ENCODE data around the gene PLXNA4. TPM values are rescaled to one million over a fixed set of nuclear protein-coding genes. Genes with fewer than 3 reads are reported as not detected.

Gene PLXNA4
- total and polyA plus RNA-seq, 2 donors (not counting 1 experiment from before 2014, with no cell fraction given): not detected

GRCh38 chr7:132228240-132228639, 348.0 kb downstream of the PLXNA4 start:
- H3K27me3 Mint-ChIP-seq: no peaks in the 10 kb centered on the region
- Histone ChIP-seq H3K9me3 (ENCODE audit: control extremely low read depth in 1 of 3, control insufficient read depth in 2 of 3, insufficient read depth in 1 of 3, low read length in 2 of 3) (peaks cover 0 to 3% (median 0%) of the 10 kb centered on the region in 3 donors), H3K4me3 (ENCODE audit: control extremely low read depth in 1 of 5, extremely low read depth in 1 of 5, insufficient read depth in 1 of 5, low read depth in 2 of 5, low read length in 4 of 5) (no peak overlapping the region), H3K36me3 (replicated peaks in 1 of 2; ENCODE audit: control extremely low read depth in 1 of 2, control insufficient read depth in 1 of 2, extremely low read depth in 1 of 2, insufficient read depth in 2 of 2, low read length in 1 of 2) (no peaks in the 10 kb centered on the region), H3K27me3 (replicated peaks in 1 of 4; ENCODE audit: control extremely low read depth in 1 of 4, control insufficient read depth in 3 of 4, insufficient read depth in 4 of 4, low read length in 3 of 4) (no peaks in the 10 kb centered on the region), H3K79me2 (ENCODE audit: control insufficient read depth, insufficient read depth, low read length) (no peaks in the 10 kb centered on the region), H4K20me1 (ENCODE audit: control insufficient read depth, insufficient read depth, low read length, poor library complexity, severe bottlenecking) (no peaks in the 10 kb centered on the region), H3K4me2 (replicated peaks; ENCODE audit: low read depth, low read length, poor library complexity, severe bottlenecking) (no peak overlapping the region), H3K4me1 (ENCODE audit: control insufficient read depth in 2 of 2, insufficient read depth in 2 of 2, low read length in 2 of 2) (no peaks in the 10 kb centered on the region), H3K9ac (ENCODE audit: low read length) (no peak overlapping the region), H3K27ac (ENCODE audit: low read length in 2 of 2) (no peak overlapping the region), H2AFZ (ENCODE audit: insufficient read depth, low read depth, low read length, poor library complexity, severe bottlenecking) (no peak overlapping the region)
- intact Hi-C loops (cut with micrococcal nuclease): no loop called here
- TF ChIP-seq EZH2 (IDR thresholded peaks at IDR 0.05; ENCODE audit: borderline replicate concordance, insufficient read depth, low read depth, low read length, poor library complexity, severe bottlenecking) (no peak), CTCF (IDR thresholded peaks at IDR 0.05) (no peak)
- DNase-seq: no peak
- ChIA-PET POLR2A (no interaction called here), CTCF (no interaction called here)
- H3K27ac Mint-ChIP-seq: no peak overlapping the region
- ATAC-seq (ENCODE audit: low read depth): no peak
- WGBS (ENCODE audit: insufficient coverage): 93% methylated on average over 12 of the region's 14 CpGs
- no peak overlapping the region for H3K4me3 Mint-ChIP-seq
- H3K4me1 Mint-ChIP-seq: no peaks in the 10 kb centered on the region
- H3K9me3 Mint-ChIP-seq (ENCODE audit: insufficient read depth): no peaks in the 10 kb centered on the region

GRCh38 chr7:132226957-132227290, 349.3 kb downstream of the PLXNA4 start:
- no peaks in the 10 kb centered on the region for H3K9me3 Mint-ChIP-seq (ENCODE audit: insufficient read depth)
- Histone ChIP-seq H3K27ac (ENCODE audit: low read length in 2 of 2) (no peak overlapping the region), H3K79me2 (ENCODE audit: control insufficient read depth, insufficient read depth, low read length) (no peaks in the 10 kb centered on the region), H3K36me3 (replicated peaks in 1 of 2; ENCODE audit: control extremely low read depth in 1 of 2, control insufficient read depth in 1 of 2, extremely low read depth in 1 of 2, insufficient read depth in 2 of 2, low read length in 1 of 2) (no peaks in the 10 kb centered on the region), H2AFZ (ENCODE audit: insufficient read depth, low read depth, low read length, poor library complexity, severe bottlenecking) (no peak overlapping the region), H3K9me3 (ENCODE audit: control extremely low read depth in 1 of 3, control insufficient read depth in 2 of 3, insufficient read depth in 1 of 3, low read length in 2 of 3) (peaks cover 0 to 3% (median 0%) of the 10 kb centered on the region in 3 donors), H3K4me2 (replicated peaks; ENCODE audit: low read depth, low read length, poor library complexity, severe bottlenecking) (no peak overlapping the region), H3K4me1 (ENCODE audit: control insufficient read depth in 2 of 2, insufficient read depth in 2 of 2, low read length in 2 of 2) (no peaks in the 10 kb centered on the region), H3K9ac (ENCODE audit: low read length) (no peak overlapping the region), H4K20me1 (ENCODE audit: control insufficient read depth, insufficient read depth, low read length, poor library complexity, severe bottlenecking) (no peaks in the 10 kb centered on the region), H3K27me3 (replicated peaks in 1 of 4; ENCODE audit: control extremely low read depth in 1 of 4, control insufficient read depth in 3 of 4, insufficient read depth in 4 of 4, low read length in 3 of 4) (no peaks in the 10 kb centered on the region), H3K4me3 (ENCODE audit: control extremely low read depth in 1 of 5, extremely low read depth in 1 of 5, insufficient read depth in 1 of 5, low read depth in 2 of 5, low read length in 4 of 5) (no peak overlapping the region)
- WGBS (ENCODE audit: insufficient coverage): 89% methylated on average over 3 of the region's 3 CpGs
- CTCF ChIA-PET: no interaction called here
- H3K4me1 Mint-ChIP-seq: no peaks in the 10 kb centered on the region
- no peaks in the 10 kb centered on the region for H3K27me3 Mint-ChIP-seq
- POLR2A ChIA-PET: no interaction called here
- no peak for TF ChIP-seq CTCF (IDR thresholded peaks at IDR 0.05)
- no peak for TF ChIP-seq EZH2 (IDR thresholded peaks at IDR 0.05; ENCODE audit: borderline replicate concordance, insufficient read depth, low read depth, low read length, poor library complexity, severe bottlenecking)
- DNase-seq: no peak
- ATAC-seq (ENCODE audit: low read depth): no peak
- no peak overlapping the region for H3K4me3 Mint-ChIP-seq
- no peak overlapping the region for H3K27ac Mint-ChIP-seq
- intact Hi-C loops (cut with micrococcal nuclease): no loop called here

Data from B cell (primary cell).